Uterus (tissue), 4 donors: ENCODE data around the gene IGSF1. TPM values are rescaled to one million over a fixed set of nuclear protein-coding genes. Genes with fewer than 3 reads are reported as not detected.

Source experiments
- DNase-seq, 2 donors: peaks; one replicate each; pipeline ENCODE4 v3.0.0-alpha.2; 2019 to 2020
- H3K27ac ChIP-seq, 2 donors: fragments of 200-600 bp; sonication (generic); 1 replicate in 1 of 2; 2 replicates in 1 of 2; pipeline ENCODE4 v1.5.1; 2016 to 2018
- H3K27me3 ChIP-seq, 2 donors: fragments of 200-600 bp; sonication (generic); one replicate each; pipeline ENCODE4 v1.5.1; 2018 to 2019; ENCODE audit warnings: control low read depth in 1 of 2
- H3K36me3 ChIP-seq, 2 donors: fragments of 200-600 bp; sonication (generic); one replicate each; pipeline ENCODE4 v1.5.1; 2019; ENCODE audit warnings: control low read depth in 1 of 2
- H3K4me1 ChIP-seq, 2 donors: fragments of 200-600 bp; sonication (generic); one replicate each; pipeline ENCODE4 v1.5.1; 2018 to 2019; ENCODE audit warnings: control low read depth in 1 of 2
- H3K4me3 ChIP-seq, 2 donors: fragments of 200-600 bp; sonication (generic); 1 replicate in 1 of 2; 2 replicates in 1 of 2; pipeline ENCODE4 v1.5.1; 2018 to 2019; ENCODE audit warnings: mild to moderate bottlenecking in 1 of 2
- H3K9me3 ChIP-seq, 2 donors: fragments of 200-600 bp; sonication (generic); one replicate each; pipeline ENCODE4 v1.5.1; 2019; ENCODE audit warnings: control low read depth in 1 of 2
- CTCF ChIP-seq, 4 experiments: fragments of 200-600 bp in 2 of 4; fragments of 450-650 bp in 2 of 4; sonication (generic) in 2 of 4; IDR thresholded peaks; one replicate each; pipeline ENCODE4 v1.5.1; 2016 to 2019; ENCODE audit warnings: antibody characterized with exemption in 4 of 4, mild to moderate bottlenecking in 2 of 4, moderate library complexity in 1 of 4
- POLR2A ChIP-seq, 2 donors: fragments of 450-650 bp; IDR thresholded peaks; one replicate each; pipeline ENCODE4 v1.6.1; 2016; ENCODE audit warnings: antibody characterized with exemption in 2 of 2, mild to moderate bottlenecking in 1 of 2, moderate library complexity in 1 of 2
- intact Hi-C: fragments of 100-400 bp; cut with DNase I; formaldehyde crosslinking; loops from one replicate; pipeline ENCODE4 v1.15.1; 2023; ENCODE audit warnings: low total_unique reads
- total RNA-seq, 4 donors: library from RNA; depleted of rRNA in 3 of 4; stranded (reverse); fragments of >200 nt in 3 of 4; gene quantifications; one replicate each; pipeline versions ENCODE4 v1.1.0 to v1.2.4, GENCODE V29; 2014 to 2023
- donor health status: DM: yes; HTN: yes; CAD: no.

IGSF1 gene
- total RNA-seq, 4 donors from 2014 or later: 0.34 to 5.1 TPM; not detected in 2

- Histone ChIP-seq H3K4me1 (no peaks in the 10 kb centered on the region), H3K27me3 (no peaks in the 10 kb centered on the region), H3K36me3 (no peaks in the 10 kb centered on the region), H3K4me3 (no peak overlapping the region), H3K9me3 (no peaks in the 10 kb centered on the region), H3K27ac (no peak overlapping the region)
- DNase-seq: no peak
- TF ChIP-seq POLR2A (IDR thresholded peaks at IDR 0.05): no peak
- no peak for TF ChIP-seq CTCF (IDR thresholded peaks at IDR 0.05)
- intact Hi-C loops: no loop called here
Observed at GRCh38 chrX:131273011-131273410, 16.1 kb downstream of the IGSF1 start.

- DNase-seq: no peak
- H3K36me3 ChIP-seq: no peaks in the 10 kb centered on the region
- no peak overlapping the region for H3K4me3 ChIP-seq
- intact Hi-C loops: no loop called here
- H3K9me3 ChIP-seq: no peaks in the 10 kb centered on the region
- H3K27me3 ChIP-seq: no peaks in the 10 kb centered on the region
- H3K4me1 ChIP-seq: no peaks in the 10 kb centered on the region
- TF ChIP-seq CTCF (IDR thresholded peaks at IDR 0.05) (no peak), POLR2A (IDR thresholded peaks at IDR 0.05) (no peak)
- no peak overlapping the region for H3K27ac ChIP-seq
Observed at GRCh38 chrX:131271826-131272225, 17.3 kb downstream of the IGSF1 start.

GRCh38 chrX:131271274-131271673 lies 17.8 kb downstream of the IGSF1 start:
- no peak for TF ChIP-seq CTCF (IDR thresholded peaks at IDR 0.05)
- no peak for TF ChIP-seq POLR2A (IDR thresholded peaks at IDR 0.05)
- H3K27ac ChIP-seq: no peak overlapping the region
- H3K4me1 ChIP-seq: no peaks in the 10 kb centered on the region
- DNase-seq: no peak
- no peaks in the 10 kb centered on the region for H3K27me3 ChIP-seq
- intact Hi-C loops: no loop called here
- H3K9me3 ChIP-seq: no peaks in the 10 kb centered on the region
- no peaks in the 10 kb centered on the region for H3K36me3 ChIP-seq
- H3K4me3 ChIP-seq: no peak overlapping the region

- H3K27me3 ChIP-seq: no peaks in the 10 kb centered on the region
- H3K9me3 ChIP-seq: no peaks in the 10 kb centered on the region
- no peak for TF ChIP-seq POLR2A (IDR thresholded peaks at IDR 0.05)
- TF ChIP-seq CTCF (IDR thresholded peaks at IDR 0.05): no peak
- intact Hi-C loops: no loop called here
- no peak overlapping the region for H3K4me3 ChIP-seq
- no peaks in the 10 kb centered on the region for H3K4me1 ChIP-seq
- H3K36me3 ChIP-seq: no peaks in the 10 kb centered on the region
- DNase-seq: no peak
- H3K27ac ChIP-seq: no peak overlapping the region
Observed at GRCh38 chrX:131270080-131270479, 19.0 kb downstream of the IGSF1 start.

- Histone ChIP-seq H3K27me3 (no peaks in the 10 kb centered on the region), H3K9me3 (no peaks in the 10 kb centered on the region), H3K4me3 (no peak overlapping the region), H3K36me3 (no peaks in the 10 kb centered on the region), H3K27ac (no peak overlapping the region), H3K4me1 (no peaks in the 10 kb centered on the region)
- no peak for DNase-seq
- intact Hi-C loops: no loop called here
- TF ChIP-seq CTCF (IDR thresholded peaks at IDR 0.05) (no peak), POLR2A (IDR thresholded peaks at IDR 0.05) (no peak)
Observed at GRCh38 chrX:131264665-131265064, 24.4 kb downstream of the IGSF1 start.
